HG03280 (cell line): ENCODE data around the gene GRIA3.
A peak's percentile ranks its signal among the peaks of the same experiment; 100 is the strongest.
"Not testable (repeated sequence)": the region's sequence is repeated elsewhere in the genome, so short reads cannot be mapped to it uniquely, and the experiment has no call there.

Experiments
- ATAC-seq: cut with Tn5 transposase; IDR thresholded peaks from one replicate; pipeline ENCODE4 v1.9.1; 2021; ENCODE audit warnings: mild to moderate bottlenecking, moderate library complexity; ENCODE audit not compliant: unreplicated experiment

Gene GRIA3

GRCh38 chrX:123337886-123338639 lies 154.0 kb downstream of the GRIA3 start:
- ATAC-seq, result no peak

- ATAC-seq, result peak; percentile 67
These were observed 155.3 kb downstream of the GRIA3 start for GRCh38 chrX:123339221-123339905.

- ATAC-seq, result no peak
These were observed 156.6 kb downstream of the GRIA3 start for GRCh38 chrX:123340696-123341095.

GRCh38 chrX:123348468-123348867 lies 164.4 kb downstream of the GRIA3 start:
- ATAC-seq, result no peak

GRCh38 chrX:123350226-123350625 lies 166.1 kb downstream of the GRIA3 start:
- ATAC-seq, result no peak

DNA sequence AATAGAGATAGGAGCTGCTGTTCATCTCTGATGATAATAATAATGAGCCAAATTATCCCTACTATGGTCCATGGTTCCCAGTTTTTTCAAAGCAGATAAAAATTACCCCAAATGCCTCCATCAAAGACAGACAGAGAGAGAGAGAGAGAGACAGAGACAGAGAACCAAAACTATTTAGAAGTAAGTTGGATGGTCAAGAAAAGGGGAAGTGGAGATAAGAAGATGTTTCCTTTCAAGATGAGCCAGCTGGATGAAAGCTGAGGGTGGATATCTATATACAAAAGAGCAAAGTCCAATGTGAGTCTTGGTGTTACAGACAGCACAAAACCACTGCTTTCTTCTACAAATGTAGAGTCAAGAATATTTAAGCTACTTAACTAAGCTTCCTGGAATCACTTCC lies 173.9 kb downstream of the GRIA3 start:
- peak; percentile 97 for ATAC-seq

GRCh38 chrX:123358457-123358856 lies 174.4 kb downstream of the GRIA3 start:
- no peak for ATAC-seq

GRCh38 chrX:123361371-123361770 lies 177.3 kb downstream of the GRIA3 start:
- no peak for ATAC-seq

GRCh38 chrX:123386196-123386595 lies 202.1 kb downstream of the GRIA3 start:
- ATAC-seq, result not testable (repeated sequence)

DNA sequence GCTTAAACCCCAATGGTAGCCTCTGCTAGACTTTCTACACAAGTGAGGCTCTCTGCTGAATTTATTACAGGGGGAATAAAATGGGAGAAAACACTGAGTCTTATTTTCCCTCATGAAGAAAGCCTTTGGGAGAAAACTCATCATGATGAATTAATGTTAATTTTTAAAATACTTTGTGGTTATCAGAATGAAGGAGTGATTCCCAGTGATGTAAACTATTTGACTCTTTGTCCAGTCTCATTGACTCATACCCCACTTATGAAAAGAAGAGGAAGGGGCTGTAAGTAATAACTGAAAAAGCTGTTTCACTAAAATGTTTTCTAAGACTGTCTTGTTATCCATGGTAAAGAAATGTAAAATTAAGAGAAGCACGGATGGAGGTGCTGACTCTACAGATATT lies 208.8 kb downstream of the GRIA3 start:
- ATAC-seq, result no peak

- no peak for ATAC-seq
These were observed 215.6 kb downstream of the GRIA3 start for GRCh38 chrX:123399709-123400108.

DNA sequence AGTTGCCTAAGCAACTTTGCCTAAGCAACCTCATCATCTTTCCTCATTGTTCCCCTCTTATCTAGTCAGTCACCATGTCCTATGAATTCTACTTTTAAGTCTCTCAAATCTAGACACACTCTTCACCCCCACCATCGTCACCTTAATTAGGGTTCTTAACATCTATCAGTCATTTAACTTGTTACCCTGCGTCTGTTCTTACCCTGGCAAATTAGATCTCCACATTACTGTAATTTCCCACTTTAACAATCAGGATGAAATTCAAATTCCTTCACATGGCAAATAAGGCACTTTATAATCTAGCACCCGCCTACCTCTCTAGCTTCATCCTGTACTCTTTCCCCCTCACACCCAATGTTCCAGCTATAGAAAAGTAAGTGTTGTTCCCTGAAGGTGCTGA lies 221.2 kb downstream of the GRIA3 start:
- no peak for ATAC-seq

DNA sequence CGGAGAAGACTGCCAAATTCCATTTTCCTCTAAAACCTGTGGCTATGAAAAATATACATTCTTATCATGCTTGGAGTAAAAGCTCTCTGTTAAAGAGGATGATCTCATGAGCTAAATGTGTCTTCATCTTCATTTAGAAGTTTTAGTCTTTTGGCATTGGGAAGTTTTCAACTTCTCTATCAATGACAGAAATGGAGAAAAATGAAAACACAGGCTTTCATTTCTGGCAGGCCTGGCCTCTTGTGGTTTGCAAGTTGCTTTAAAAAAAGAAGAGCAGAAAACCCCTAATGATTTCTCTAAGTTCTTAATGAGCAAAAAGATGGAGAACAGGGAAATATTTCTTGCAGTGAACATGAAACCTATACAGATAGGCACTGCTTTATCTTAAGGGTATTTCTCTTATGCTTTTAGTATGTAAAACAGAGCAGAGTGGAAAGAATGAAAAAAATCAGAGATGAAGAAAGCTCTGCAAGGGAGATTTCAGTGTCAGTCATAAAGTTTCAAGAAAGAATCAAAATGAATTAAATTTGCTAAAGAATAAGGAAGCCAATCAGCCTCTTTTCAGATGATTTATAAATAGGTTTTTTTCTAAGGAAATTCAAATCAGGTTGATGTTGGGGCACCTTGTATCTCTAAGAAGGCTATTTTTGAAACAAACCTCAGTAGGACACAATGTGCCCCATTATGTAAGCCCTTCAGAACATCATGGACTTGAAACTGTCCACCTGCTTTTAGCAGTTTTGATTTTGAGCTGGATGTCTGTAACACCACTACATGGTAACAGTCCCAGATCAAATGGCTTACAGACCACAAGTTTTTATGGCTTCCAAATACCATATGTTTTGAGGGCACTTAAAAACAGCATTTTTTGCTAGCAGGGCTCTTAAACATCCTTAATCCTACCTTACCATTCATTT lies 225.0 kb downstream of the GRIA3 start:
- no peak for ATAC-seq

- ATAC-seq, result no peak
These were observed 238.8 kb downstream of the GRIA3 start for GRCh38 chrX:123422875-123423274.

- ATAC-seq, result peak; percentile 91
These were observed 240.5 kb downstream of the GRIA3 start for GRCh38 chrX:123424546-123424945.

DNA sequence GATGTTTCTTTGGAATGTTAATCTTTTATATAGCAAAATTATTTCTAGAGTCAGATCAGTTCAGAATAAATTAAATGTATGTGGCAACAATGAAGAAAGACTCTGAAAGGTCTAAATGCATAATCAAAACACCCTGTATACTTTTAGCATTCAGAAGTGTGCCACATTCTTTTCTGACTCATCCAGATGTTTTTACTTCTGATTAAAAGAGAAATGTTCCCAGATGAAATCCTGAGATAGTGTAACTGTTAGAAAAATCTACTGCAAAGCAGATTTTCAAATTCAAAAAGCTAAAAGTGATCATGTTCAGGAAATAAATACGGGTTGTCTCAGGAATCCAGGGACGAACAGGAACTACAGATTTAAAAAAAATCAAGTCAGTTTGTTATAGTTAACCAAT lies 241.4 kb downstream of the GRIA3 start:
- no peak for ATAC-seq

DNA sequence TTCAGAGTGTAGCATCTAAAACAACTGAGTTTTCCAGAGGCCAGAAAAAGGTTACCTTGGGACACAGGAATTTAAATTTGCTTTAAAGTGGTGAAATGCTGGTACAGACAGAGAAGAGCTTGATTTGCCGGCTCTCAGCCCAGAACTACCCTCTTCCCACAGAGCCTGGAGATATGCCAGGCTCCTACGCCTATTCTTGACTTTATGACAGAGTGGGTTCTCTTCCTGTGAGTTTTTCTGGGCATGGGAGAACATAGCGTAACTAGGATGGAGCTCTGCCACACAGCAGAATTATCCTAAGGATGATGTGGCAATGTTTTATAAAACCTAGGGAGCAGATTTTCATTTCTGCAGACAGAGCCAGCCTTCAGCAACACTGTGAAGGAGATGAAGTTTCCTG lies 241.8 kb downstream of the GRIA3 start:
- ATAC-seq, result no peak

DNA sequence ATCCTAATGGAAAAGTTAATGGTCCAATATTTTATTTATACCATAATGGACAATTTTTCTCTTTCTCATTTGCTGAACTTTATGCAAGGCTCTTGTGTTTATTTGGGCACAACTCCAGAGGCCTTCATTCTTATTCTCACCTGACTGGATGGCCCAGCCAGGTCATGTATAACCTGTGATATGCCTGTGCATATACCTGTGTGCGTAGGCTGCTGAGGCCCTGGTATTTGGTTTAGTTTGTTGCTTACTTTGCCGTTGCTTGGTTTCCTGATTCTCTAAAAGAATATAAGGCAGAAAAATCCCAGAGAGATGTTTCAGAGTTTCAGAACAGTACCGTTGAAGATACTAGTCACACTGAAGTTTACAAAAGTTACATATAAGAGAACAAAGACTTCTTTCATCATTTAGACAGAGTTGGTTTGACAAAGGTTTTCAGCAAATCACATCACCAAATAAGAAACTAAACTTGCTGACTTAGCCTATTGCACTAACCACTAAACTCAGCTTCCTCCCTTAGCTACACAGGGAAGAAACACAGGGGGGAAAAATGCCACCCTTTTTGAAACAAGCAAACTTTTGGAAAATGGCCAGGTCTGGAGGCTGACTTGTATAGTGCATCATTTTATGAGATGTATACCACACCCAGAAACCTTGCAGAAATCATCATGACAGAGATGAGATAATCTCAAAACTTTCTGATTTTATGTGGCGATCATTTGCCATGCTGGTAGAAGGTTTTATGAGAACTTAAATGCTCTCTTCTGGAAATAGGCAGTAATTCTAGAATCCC lies 248.5 kb downstream of the GRIA3 start:
- ATAC-seq, result no peak

DNA sequence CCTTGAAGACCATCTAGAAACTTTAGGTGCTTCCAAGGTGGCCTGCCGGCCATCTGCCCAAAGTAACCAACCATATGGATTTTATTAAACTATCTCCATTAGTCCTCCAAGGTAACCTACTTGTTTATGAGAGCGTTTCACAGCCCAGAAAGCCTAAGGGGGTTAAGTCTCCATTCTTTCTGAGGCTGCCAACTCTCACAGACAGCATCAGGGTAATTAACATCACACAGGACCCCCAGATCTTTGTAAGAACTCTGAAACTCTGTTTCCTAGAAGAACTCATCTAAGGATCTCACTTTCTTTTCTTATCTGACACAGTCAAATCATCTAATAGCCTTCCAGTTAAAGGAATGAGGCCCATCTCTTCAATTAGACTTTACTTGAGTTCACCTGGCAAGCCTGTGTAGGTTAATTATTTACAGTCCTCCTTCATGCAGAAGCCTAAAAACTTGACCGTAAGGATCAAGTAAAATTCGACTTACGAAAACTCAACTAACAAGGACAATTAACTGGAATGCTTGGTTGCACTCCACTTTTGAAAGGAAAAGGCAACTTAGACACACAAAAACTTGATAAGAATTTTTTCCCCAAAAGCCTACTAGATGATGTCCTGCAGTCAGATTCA lies 252.5 kb downstream of the GRIA3 start:
- ATAC-seq, result no peak

DNA sequence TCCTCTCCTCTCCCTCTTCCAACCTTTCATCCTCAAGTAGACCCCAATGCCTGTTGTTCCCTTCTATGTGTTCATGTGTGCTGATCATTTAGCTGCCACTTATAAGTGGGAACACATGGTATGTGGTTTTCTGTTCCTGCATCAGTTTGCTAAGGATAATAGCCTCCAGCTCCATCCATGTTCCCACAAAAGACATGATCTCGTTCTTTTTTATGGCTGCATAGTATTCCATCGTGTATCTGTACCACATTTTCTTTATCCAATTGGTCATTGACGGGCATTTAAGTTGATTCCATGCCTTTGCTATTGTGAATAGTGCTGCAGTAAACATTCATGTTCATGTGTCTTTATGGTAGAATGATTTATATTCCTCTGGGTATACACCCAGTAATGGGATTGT lies 255.8 kb downstream of the GRIA3 start:
- ATAC-seq, result not testable (repeated sequence)
